Stomach (tissue), 4 donors: ENCODE results near the gene SCMH1.

Experiments
- CTCF ChIP-seq, 7 experiments: fragments of 450-650 bp in 4 of 7; fragments of 200-600 bp in 3 of 7; sonication (generic) in 3 of 7; IDR thresholded peaks; one replicate each; pipeline ENCODE4 v1.5.1; 2016 to 2019; ENCODE audit warnings: antibody characterized with exemption in 7 of 7, control low read depth in 2 of 7, mild to moderate bottlenecking in 1 of 7
- EP300 ChIP-seq: sonication (generic); formaldehyde crosslinking; IDR thresholded peaks from one replicate; pipeline ENCODE4 v1.6.1; 2017; ENCODE audit warnings: antibody characterized with exemption
- POLR2A ChIP-seq, 4 donors: fragments of 450-650 bp; IDR thresholded peaks; one replicate each; pipeline ENCODE4 v1.6.1; 2016; ENCODE audit warnings: antibody characterized with exemption in 4 of 4, control low read depth in 2 of 4, mild to moderate bottlenecking in 1 of 4, moderate library complexity in 1 of 4
- POLR2AphosphoS5 ChIP-seq, 3 donors: sonication (generic); formaldehyde crosslinking; IDR thresholded peaks; one replicate each; pipeline ENCODE4 v1.6.1; 2016; ENCODE audit warnings: antibody characterized with exemption in 3 of 3

GRCh38 chr1:41030872-41031616 lies 211.1 kb downstream of the SCMH1 start:
- no peak for TF ChIP-seq CTCF (IDR thresholded peaks at IDR 0.05)
- TF ChIP-seq POLR2AphosphoS5 (IDR thresholded peaks at IDR 0.05), result no peak
- no peak for TF ChIP-seq POLR2A (IDR thresholded peaks at IDR 0.05)
- TF ChIP-seq EP300, result no peak
